Stomach (tissue), 19 donors: ENCODE measurements around the gene KIF5A. TPM values are rescaled to one million over a fixed set of nuclear protein-coding genes. Genes with fewer than 3 reads are reported as not detected.
A peak's percentile ranks its signal among the peaks of the same experiment; 100 is the strongest.
"Not testable (repeated sequence)": the region's sequence is repeated elsewhere in the genome, so short reads cannot be mapped to it uniquely, and the experiment has no call there.

Experiments
- DNase-seq, 2 donors: peaks; one replicate each; pipeline versions ENCODE4 v3.0.0 to v3.0.0-alpha.2; 2013 to 2019
- H3K27ac ChIP-seq, 5 donors: fragments of 200-600 bp in 4 of 5; sonication (generic) in 4 of 5; one replicate each; pipeline ENCODE4 v1.5.1; 2013 to 2019; ENCODE audit warnings: mild to moderate bottlenecking in 1 of 5, moderate library complexity in 1 of 5
- H3K27me3 ChIP-seq, 3 donors: fragments of 200-600 bp; sonication (generic); one replicate each; pipeline ENCODE4 v1.5.1; 2017 to 2019; ENCODE audit warnings: mixed run types in 1 of 3
- H3K36me3 ChIP-seq, 4 donors: fragments of 200-600 bp; sonication (generic); 1 replicate in 3 of 4; 2 replicates in 1 of 4; pipeline ENCODE4 v1.5.1; 2016 to 2019
- H3K4me1 ChIP-seq, 4 donors: fragments of 200-600 bp; sonication (generic); one replicate each; pipeline ENCODE4 v1.5.1; 2016 to 2019
- H3K4me3 ChIP-seq, 4 donors: fragments of 200-600 bp; sonication (generic) in 3 of 4; one replicate each; pipeline ENCODE4 v1.5.1; 2016 to 2019; ENCODE audit warnings: mild to moderate bottlenecking in 1 of 4
- H3K9me3 ChIP-seq, 4 donors: fragments of 200-600 bp; sonication (generic); one replicate each; pipeline ENCODE4 v1.5.1; 2016 to 2019
- CTCF ChIP-seq, 7 experiments: fragments of 450-650 bp in 4 of 7; fragments of 200-600 bp in 3 of 7; sonication (generic) in 3 of 7; IDR thresholded peaks; one replicate each; pipeline ENCODE4 v1.5.1; 2016 to 2019; ENCODE audit warnings: antibody characterized with exemption in 7 of 7, control low read depth in 2 of 7, mild to moderate bottlenecking in 1 of 7
- EP300 ChIP-seq: sonication (generic); formaldehyde crosslinking; IDR thresholded peaks from one replicate; pipeline ENCODE4 v1.6.1; 2017; ENCODE audit warnings: antibody characterized with exemption
- POLR2A ChIP-seq, 4 donors: fragments of 450-650 bp; IDR thresholded peaks; one replicate each; pipeline ENCODE4 v1.6.1; 2016; ENCODE audit warnings: antibody characterized with exemption in 4 of 4, control low read depth in 2 of 4, mild to moderate bottlenecking in 1 of 4, moderate library complexity in 1 of 4
- POLR2AphosphoS5 ChIP-seq, 3 donors: sonication (generic); formaldehyde crosslinking; IDR thresholded peaks; one replicate each; pipeline ENCODE4 v1.6.1; 2016; ENCODE audit warnings: antibody characterized with exemption in 3 of 3
- WGBS, 5 donors: extraction: QIAGEN DNeasy Blood & Tissue Kit in 3 of 5; methylation state at CpG; one replicate each; pipeline versions ENCODE4 v1.1.5 to v1.1.7; 2013 to 2018; 5-methylcytosine and 5-hydroxymethylcytosine counted together
- intact Hi-C: fragments of 100-400 bp; cut with DNase I; formaldehyde crosslinking; loops from one replicate; pipeline ENCODE4 v1.15.1; 2023; ENCODE audit warnings: low total_unique reads
- long read RNA-seq, 10 donors: transcript quantifications; one replicate each; lab custom pipeline, GENCODE V29; 2026
- polyA plus RNA-seq, 3 donors: library from polyadenylated mRNA; stranded (reverse); fragments of 200-250 nt; gene quantifications; one replicate each; pipeline ENCODE4 v1.2.3, GENCODE V29; 2013
- total RNA-seq, 5 donors: library from RNA; depleted of rRNA; stranded (reverse); fragments of >200 nt; gene quantifications; one replicate each; pipeline versions ENCODE4 v1.1.0 to v1.2.3, GENCODE V29; 2014 to 2016
- donor health status: healthy with polysubstance abuse.
- donor health status: Bipolar disorder and iron deficiency.
- donor health status: healthy.

The KIF5A gene
- total RNA-seq (1 to 10 TPM in 4 of 5 donors, not detected in 1; 1.3 to 2.3 (median 1.6) TPM), polyA plus RNA-seq (under 1 TPM; 0.19 to 0.40 (median 0.31) TPM)
- long read RNA-seq, donor 1 = 0 reads
- long read RNA-seq, donor 2, full-length matches to known transcripts = 1 of 1 reads
- long read RNA-seq, donor 2, partial matches to known transcripts = 0 of 1 reads
- long read RNA-seq, donor 2, other reads (novel, unspliced or antisense) = 0 of 1 reads
- long read RNA-seq, donor 3 = 0 reads
- long read RNA-seq, donor 4 = 0 reads
- long read RNA-seq, donor 5 = 0 reads
- long read RNA-seq, donor 6, partial matches to known transcripts = 62 of 62 reads
- long read RNA-seq, donor 6, other reads (novel, unspliced or antisense) = 0 of 62 reads
- long read RNA-seq, donor 7 = 0 reads
- long read RNA-seq, donor 8 = 0 reads
- long read RNA-seq, donor 9 = 0 reads
- long read RNA-seq, donor 10 = 0 reads

GRCh38 chr12:57549909-57550640 lies at the start of gene KIF5A:
KIF5A (plus strand) TSS chr12:57550044; CDS start chr12:57550272, 228 bp downstream.
- peak in 1 of 2 donors; percentile 73 for DNase-seq
- peaks cover 0 to 32% (median 29%) of the 10 kb centered on the region in 3 donors for H3K27me3 ChIP-seq
- no peaks in the 10 kb centered on the region for H3K36me3 ChIP-seq
- no peak within 1 kb of the TSS for H3K27ac ChIP-seq
- peaks cover 13 to 33% (median 28%) of the 10 kb centered on the region in 4 donors for H3K4me1 ChIP-seq
- no peaks in the 10 kb centered on the region for H3K9me3 ChIP-seq
- intact Hi-C loops = no loop called here
- 4 to 7% (median 6%) methylated on average over 22 to 52 of the region's 52 CpGs for WGBS, 5 donors
- peak within 1 kb of the TSS; percentile 44 to 56 (median 52) for H3K4me3 ChIP-seq
- TF ChIP-seq POLR2A (IDR thresholded peaks at IDR 0.05) (no peak), CTCF (IDR thresholded peaks at IDR 0.05) (no peak), POLR2AphosphoS5 (IDR thresholded peaks at IDR 0.05) (no peak), EP300 (no peak)

- H3K27ac ChIP-seq = no peak overlapping the region
- intact Hi-C loops = no loop called here
- no peak for DNase-seq
- WGBS, 5 donors = 87 to 97% (median 95%) methylated on average over 11 of the region's 11 CpGs
- H3K4me1 ChIP-seq = no peaks in the 10 kb centered on the region
- TF ChIP-seq POLR2AphosphoS5 (IDR thresholded peaks at IDR 0.05) (no peak), CTCF (IDR thresholded peaks at IDR 0.05) (no peak), EP300 (no peak), POLR2A (IDR thresholded peaks at IDR 0.05) (no peak)
- H3K27me3 ChIP-seq = no peaks in the 10 kb centered on the region
- H3K36me3 ChIP-seq = peaks cover 59 to 100% (median 96%) of the 10 kb centered on the region in 4 donors
- H3K9me3 ChIP-seq = no peaks in the 10 kb centered on the region
- no peak overlapping the region for H3K4me3 ChIP-seq
Measured at GRCh38 chr12:57500213-57500612, 49.6 kb upstream of the KIF5A start.

GRCh38 chr12:57502311-57502969 lies 47.4 kb upstream of the KIF5A start:
- 91 to 98% (median 95%) methylated on average over 21 to 22 of the region's 22 CpGs for WGBS, 5 donors
- peaks cover 68 to 93% (median 91%) of the 10 kb centered on the region in 4 donors for H3K36me3 ChIP-seq
- H3K4me1 ChIP-seq, H3K27me3 ChIP-seq, H3K27ac ChIP-seq, H3K4me3 ChIP-seq, intact Hi-C loops, H3K9me3 ChIP-seq, DNase-seq: not testable (repeated sequence)

- H3K27ac ChIP-seq, DNase-seq, intact Hi-C loops, H3K27me3 ChIP-seq, H3K9me3 ChIP-seq, H3K4me1 ChIP-seq, H3K4me3 ChIP-seq: not testable (repeated sequence)
- WGBS, 5 donors = 83 to 98% (median 90%) methylated on average over 3 to 4 of the region's 4 CpGs
- peaks cover 51 to 91% (median 87%) of the 10 kb centered on the region in 4 donors for H3K36me3 ChIP-seq
Measured at GRCh38 chr12:57506541-57506940, 43.3 kb upstream of the KIF5A start.

- H3K27ac ChIP-seq, intact Hi-C loops, DNase-seq, H3K4me1 ChIP-seq, H3K27me3 ChIP-seq, H3K4me3 ChIP-seq, H3K9me3 ChIP-seq: not testable (repeated sequence)
- 95 to 99% (median 98%) methylated on average over 12 to 23 of the region's 28 CpGs for WGBS, 5 donors
- H3K36me3 ChIP-seq = peaks cover 55 to 91% (median 87%) of the 10 kb centered on the region in 4 donors
Measured at GRCh38 chr12:57507796-57508195, 42.0 kb upstream of the KIF5A start.
